ENCODE data around the gene SRXN1.

Gene SRXN1

GRCh38 chr20:675033-675452 lies 22.0 kb upstream of the SRXN1 start:
- no peak for TF ChIP-seq CTCF (conservative IDR thresholded peaks at IDR 0.05)
- peak overlapping the region; percentile 48; the same call in 1 of the 2 replicates for H3K27ac ChIP-seq

GRCh38 chr20:673603-674001 lies 20.6 kb upstream of the SRXN1 start:
- peak overlapping the region; percentile 57 for H3K27ac ChIP-seq
- TF ChIP-seq CTCF (conservative IDR thresholded peaks at IDR 0.05), result no peak

- H3K27ac ChIP-seq, result peak overlapping the region; percentile 57
- peak; percentile 73 for TF ChIP-seq CTCF (conservative IDR thresholded peaks at IDR 0.05)
Measured at GRCh38 chr20:672963-673602, 20.1 kb upstream of the SRXN1 start.

GRCh38 chr20:671252-672030 lies 18.4 kb upstream of the SRXN1 start:
- no peak for TF ChIP-seq CTCF (conservative IDR thresholded peaks at IDR 0.05)
- H3K27ac ChIP-seq, result peak overlapping the region; percentile 57

- no peak overlapping the region for H3K27ac ChIP-seq
- no peak for TF ChIP-seq CTCF (conservative IDR thresholded peaks at IDR 0.05)
Measured at GRCh38 chr20:669573-669972, 16.6 kb upstream of the SRXN1 start.

GRCh38 chr20:668638-669037 lies 15.6 kb upstream of the SRXN1 start:
- no peak overlapping the region for H3K27ac ChIP-seq
- TF ChIP-seq CTCF (conservative IDR thresholded peaks at IDR 0.05), result no peak

GRCh38 chr20:668050-668449 lies 15.1 kb upstream of the SRXN1 start:
- H3K27ac ChIP-seq, result no peak overlapping the region
- no peak for TF ChIP-seq CTCF (conservative IDR thresholded peaks at IDR 0.05)

All from VCaP (cell line).